Stimulated activated CD4-positive, alpha-beta T cell treated with anti-CD3 and anti-CD28 coated beads, Interleukin-4, amount 100 ng/mL, for 48 hours (primary cell): Measurements from ENCODE around the gene CBLC.

Experiments used
- DNase-seq, 2 donors: peaks; one replicate each; pipeline ENCODE4 v3.0.0-alpha.2; 2020; ENCODE audit warnings: low read depth in 2 of 2

Gene CBLC

DNA sequence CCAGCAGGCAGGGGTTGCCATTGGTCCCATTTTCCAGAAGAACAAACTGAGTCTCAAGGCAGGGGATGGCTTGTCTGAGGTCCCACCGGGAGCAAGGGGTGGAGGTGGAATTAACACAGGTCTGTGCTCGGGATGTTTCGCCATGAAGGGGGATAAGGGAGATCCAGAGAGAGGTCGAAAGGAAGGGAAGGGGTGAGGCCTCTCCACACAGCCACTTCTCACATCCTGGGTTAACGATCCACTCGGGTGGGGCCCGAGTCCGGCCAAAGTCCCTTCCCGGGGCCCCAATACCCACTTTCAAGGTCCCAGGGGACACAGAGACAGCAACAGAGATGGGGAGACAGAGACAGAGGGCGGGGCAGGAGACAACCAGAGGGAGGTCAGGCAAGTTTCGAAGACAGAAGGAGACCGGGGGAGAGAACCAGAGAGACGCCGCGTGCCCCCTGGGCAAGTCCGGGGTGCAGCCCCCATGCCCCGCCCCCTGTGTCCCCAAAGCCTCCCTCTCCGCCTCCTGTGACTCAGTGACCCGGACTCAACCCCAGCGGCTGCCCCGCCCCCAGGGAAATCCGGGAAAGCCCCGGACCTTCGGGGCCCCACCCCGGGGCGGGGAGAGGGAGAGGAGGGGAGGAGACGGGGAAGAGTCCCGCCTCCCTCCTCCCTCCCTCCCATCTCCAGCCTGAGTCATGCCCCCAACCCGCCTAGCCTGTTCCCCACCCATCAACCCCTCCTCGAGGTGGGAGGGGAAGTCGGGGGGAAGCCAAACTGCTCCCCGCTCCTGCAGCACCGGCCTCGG is 30.5 kb upstream of the CBLC start:
- DNase-seq, result peak; percentile 88 to 90

DNA sequence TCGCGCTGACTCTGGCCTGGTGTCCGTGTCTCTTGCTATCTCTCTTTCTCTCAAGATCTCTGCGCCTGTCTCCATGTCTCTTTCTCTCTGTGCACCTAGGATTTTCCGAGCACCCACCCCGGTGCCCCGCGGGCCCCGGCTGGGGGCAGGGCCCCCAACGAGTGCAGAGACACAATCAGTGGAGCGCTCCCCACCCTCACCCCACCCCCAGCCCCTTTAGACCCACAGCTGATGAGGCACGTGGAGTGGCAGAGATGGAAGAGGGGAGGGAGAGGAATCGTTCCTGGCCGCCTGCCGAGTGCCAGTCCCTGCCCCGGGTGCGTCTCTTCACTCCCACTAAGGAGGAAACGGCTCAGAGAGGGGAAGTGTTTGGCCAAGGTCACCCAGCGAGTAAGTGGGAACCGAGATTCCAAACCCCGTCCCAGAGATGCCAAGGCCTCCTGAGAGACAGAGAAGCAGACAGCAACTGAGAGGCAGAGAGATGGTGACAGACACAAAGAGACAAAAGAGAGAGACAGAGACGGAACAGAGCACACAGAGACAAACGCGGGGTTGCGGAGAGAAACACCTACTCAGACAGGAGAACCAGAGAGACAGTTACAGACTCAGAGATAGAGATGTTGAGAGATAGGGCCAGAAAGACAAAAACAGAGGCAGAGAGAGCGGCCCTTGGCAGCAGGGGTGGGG is 29.8 kb upstream of the CBLC start:
- DNase-seq, result peak in 1 of 2 donors; percentile 36

DNA sequence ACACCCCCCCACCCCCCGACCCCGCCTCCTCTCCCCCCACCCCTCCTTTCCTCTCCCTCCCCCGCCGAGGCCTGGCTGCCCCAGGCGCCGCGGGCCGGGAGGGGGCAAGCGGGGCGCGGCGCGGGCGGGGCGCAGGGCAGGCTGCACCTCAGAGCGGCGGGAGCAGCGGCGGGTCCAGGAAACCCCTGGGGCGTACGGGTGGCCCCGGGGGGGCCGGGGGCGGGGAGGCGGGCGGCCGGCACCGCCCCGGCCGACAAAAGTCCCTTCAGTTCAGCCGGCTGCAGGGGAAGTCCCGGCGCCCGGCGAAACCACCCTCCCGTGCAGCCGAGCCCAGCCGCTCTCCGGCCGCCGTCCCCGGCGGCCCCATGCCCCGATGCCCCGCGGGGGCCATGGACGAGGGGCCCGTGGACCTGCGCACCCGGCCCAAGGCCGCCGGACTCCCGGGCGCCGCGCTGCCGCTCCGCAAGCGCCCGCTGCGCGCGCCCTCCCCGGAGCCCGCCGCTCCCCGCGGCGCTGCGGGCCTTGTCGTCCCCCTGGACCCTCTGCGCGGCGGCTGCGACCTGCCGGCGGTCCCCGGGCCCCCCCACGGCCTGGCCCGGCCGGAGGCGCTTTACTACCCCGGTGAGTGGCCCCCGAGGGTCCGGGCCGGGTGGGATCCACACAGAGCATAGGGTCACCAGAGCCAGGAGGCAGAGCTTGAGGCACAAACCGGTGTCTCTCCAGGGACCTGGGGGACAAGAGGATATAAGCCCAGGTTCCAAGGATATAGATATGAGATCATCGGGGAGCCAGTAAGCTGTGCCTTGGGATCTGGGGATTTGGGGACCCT is 29.1 kb upstream of the CBLC start, which contains the start of gene BCL3:
TSS of gene BCL3 (plus strand) at position 283 of the 829 bp plus-strand sequence. CDS start at position 366, 83 bp downstream.
- peak; percentile 35 to 66 for DNase-seq

DNA sequence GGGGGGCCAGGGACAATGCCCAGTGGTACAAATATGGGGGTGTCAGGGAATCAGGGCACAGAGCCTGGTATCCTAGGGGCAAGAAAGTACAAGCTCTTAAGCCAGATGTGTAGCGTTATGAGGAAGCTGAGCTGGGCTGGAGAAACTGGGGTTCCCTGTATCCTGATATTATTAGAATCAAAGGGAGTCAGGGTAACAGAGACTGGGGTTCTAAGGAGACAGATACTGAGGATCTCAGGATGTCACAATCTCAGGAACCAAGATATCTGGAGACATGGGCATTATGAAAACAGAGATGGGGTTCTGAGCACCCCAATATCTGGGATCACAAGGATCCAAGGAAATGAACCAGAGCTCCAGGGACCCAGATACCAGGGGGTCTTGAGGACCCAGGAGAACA is 28.4 kb upstream of the CBLC start:
- no peak for DNase-seq

DNA sequence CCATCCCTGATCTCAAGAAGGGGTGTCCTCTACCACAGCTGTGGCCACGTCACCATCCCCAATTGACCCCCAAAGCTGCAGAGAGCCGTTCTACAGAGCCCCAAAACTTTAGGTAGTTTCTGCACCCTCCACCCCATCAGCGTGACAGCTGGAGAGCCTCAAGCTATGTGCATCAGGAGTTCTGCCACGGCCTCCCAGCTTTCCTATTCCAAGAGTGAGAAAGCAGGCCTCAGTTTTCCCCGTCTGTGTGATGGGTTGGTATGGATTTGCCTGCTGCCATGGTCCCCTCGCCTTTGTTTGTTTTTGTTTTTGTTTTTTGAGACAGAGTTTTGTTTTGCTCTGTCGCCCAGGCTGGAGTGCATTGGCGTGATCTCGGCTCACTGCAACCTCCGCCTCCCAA is 27.7 kb upstream of the CBLC start:
- DNase-seq, result no peak

DNA sequence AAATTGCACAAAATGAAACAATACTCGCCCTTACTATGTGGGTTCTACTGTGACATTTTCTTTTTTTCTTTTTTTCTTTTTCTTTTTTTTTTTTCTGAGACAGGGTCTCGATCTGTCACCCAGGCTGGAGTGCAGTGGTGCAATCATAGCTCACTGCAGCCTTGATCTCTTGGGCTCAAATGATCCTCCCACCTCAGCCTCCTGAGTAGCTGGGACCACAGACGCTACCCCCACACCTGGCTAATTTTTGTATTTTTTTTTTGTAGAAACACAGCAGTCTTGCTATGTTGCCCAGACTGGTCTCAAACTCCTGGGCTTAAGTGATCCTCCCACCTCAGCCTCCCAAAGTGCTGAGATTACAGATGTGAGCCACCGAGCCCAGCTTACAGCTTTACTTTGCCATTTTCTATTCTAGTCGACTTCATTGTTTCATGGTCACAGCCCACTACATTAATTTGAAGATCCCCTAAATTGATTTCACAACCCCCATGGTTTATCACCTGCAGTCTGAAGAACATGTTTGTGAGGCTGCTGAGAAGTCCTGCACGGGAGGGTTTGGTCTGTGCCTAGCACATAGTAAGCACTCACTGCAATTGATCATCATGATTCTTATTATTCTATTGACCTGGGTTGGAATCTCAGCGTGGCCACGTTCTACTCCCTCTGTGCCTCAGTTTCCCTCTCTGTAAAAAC is 25.4 kb upstream of the CBLC start:
- no peak for DNase-seq

DNA sequence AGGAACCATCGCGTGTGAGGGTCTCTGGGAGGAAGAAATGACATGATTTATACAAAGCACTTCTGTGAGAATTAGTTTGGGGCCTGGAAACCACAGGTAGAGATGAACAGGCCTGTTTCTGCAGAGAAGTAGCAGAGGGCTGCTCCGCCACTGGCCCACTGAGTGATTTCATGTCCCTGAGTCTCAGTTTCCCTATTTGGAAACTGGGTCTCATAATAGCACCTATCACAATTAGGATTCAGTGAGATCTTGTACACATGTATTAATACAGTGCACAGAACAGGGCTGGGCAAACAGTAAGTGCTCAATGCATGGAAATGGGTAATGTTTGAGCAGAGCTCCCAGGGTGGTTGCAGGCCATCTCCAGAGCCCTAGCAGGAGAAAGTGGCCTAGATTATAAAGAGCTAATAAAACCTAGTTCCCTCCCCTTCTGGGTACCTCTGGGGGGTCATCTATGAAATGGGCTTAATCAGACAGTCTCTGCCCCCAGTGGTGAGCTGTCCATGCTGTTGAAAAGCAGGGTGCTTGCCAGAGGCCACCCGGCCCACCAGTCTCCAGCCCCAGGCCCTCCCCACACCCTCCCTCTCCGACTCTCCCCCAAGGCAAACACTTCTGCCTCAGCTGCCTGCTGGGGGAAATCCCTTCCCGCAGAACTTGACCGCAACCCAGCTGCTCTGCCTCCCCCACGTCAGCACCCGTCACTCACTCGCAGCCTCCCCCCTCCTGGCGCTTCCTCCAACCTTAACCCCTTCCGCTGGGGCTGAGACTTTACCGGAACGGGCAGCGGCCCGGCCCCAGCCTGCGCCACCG is 24.7 kb upstream of the CBLC start:
- DNase-seq, result peak; percentile 89 to 95

DNA sequence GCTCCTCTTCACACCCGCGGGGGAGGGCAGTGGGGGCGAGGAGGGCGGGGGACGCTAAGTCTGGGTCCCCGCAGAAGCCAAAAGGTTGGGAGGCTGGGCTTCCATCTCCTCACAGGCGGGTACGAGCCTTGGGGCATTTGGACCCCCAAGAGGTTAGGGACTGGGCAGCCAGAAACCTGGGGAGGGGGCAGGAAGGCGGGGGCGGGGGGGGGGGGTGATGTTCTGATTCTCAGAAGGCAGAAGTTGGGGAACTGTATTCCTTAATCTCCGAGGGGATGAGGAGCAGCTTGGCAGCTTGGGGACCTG is 24.1 kb upstream of the CBLC start:
- no peak for DNase-seq

DNA sequence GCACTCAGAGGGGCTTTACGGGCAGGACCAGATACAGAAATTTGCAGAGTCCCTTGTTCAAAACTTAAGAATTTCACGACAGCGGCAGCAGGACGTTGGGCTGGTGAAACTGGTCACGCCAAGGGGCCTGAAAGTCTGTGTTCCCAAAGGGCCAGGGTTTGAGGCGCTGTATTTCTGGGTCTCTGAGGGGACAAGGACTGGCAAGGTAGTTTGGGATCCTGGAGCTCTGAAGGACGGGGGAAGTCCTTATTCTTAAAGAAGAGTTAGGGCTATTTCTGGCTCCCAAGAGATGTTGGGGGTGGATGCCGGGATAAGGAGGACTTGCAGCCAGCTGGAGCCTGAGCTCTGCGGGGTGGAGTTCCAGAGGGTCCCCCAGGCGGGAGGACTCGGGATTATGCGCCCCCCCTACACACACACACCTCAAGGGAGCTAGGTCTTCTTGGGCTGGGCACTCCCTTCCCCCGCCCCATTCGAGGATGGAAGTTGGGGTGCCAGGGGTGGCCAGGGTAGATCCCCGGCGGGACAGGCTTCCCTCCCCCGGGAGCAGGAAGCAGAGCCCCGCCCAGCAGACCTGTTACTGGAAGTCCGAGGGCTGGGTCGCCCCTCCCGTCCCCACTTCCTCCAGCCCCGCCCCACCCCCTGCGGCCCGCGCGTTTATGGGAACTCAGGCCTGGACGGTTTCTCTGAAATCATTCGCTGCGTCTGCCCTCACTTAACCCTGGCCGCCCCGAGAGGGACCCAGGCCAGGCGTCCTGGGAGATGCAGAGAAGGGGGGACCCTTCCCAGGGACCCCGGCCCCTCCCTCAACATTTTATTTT is 23.5 kb upstream of the CBLC start:
- DNase-seq, result peak; percentile 76 to 88

DNA sequence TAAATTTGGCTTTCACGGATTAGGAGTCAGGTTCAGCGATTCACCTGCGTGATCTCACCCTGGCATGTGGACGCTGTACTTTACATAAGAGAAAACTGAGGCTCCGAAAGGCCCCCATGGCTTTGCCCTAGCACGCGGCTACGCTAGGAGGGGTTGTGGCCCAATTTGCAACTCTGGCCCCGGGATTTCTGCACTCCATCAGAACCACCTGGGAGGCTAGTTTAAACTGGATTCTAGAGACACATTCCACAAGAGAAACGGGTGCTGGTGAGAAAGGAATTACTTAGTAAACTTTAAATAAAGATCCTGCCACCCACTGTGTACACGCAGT is 23.0 kb upstream of the CBLC start:
- no peak for DNase-seq

DNA sequence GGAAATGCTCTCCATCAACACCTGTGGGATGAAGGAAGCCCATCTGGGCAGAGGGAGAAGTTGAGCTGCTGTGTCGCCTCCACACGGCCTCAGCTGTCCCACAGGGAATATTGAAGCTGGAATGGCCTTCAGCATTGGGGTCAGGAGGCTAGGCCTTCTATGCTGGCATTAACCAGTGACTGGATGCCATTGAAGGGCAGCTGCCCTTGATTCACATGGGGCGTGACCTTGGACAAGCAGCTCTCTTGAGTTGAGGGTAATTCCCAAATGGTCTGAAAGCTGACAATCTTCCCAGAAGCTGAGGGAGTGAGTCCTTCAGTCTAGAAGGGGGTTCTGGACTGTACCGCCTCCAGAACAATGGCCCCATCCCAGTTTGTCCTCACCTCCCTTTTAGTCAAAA is 22.5 kb upstream of the CBLC start:
- DNase-seq, result no peak

DNA sequence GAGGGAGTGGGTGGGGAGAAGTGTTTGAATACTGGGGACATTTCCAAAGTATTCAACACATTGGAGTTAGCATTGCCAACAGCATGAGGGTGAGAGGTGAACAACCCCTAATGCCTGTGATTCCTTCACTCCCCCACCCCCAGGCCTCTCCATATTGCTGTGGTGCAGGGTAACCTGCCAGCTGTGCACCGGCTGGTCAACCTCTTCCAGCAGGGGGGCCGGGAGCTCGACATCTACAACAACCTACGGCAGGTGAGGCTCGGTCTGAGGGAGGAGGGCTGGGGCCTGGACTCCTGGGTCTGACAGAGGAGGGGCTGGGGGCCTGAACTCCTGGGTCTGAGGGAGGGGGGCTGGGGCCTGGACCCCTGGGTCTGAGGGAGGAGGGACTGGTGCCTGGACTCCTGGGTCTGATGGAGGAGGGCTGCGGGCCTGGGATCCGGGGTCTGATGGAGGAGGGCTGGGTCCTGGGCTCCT is 21.6 kb upstream of the CBLC start:
- no peak for DNase-seq

DNA sequence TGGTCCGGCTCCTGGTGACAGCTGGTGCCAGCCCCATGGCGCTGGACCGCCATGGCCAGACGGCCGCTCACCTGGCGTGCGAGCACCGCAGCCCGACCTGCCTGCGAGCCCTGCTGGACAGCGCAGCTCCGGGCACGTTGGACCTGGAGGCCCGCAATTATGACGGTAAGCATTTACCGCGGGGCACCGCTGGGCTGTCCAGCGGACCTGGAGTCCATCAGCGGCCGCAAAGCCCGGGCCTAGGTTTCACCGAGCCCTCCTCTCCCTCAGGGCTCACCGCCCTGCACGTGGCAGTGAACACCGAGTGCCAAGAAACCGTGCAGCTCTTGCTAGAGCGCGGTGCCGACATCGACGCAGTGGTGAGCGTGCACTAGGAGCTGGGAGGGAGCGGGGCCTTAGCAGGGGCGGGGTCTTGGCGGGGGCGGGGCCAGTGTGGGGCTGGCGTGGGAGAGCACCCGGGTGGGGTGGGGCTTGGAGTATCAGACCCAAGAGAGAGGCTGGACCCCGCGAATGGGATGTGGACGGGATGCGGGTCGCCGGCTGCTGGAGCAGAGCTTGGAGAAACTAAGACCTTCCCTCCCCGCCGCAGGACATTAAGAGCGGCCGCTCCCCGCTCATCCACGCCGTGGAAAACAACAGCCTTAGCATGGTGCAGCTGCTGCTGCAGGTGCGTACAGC is 20.5 kb upstream of the CBLC start:
- no peak for DNase-seq

DNA sequence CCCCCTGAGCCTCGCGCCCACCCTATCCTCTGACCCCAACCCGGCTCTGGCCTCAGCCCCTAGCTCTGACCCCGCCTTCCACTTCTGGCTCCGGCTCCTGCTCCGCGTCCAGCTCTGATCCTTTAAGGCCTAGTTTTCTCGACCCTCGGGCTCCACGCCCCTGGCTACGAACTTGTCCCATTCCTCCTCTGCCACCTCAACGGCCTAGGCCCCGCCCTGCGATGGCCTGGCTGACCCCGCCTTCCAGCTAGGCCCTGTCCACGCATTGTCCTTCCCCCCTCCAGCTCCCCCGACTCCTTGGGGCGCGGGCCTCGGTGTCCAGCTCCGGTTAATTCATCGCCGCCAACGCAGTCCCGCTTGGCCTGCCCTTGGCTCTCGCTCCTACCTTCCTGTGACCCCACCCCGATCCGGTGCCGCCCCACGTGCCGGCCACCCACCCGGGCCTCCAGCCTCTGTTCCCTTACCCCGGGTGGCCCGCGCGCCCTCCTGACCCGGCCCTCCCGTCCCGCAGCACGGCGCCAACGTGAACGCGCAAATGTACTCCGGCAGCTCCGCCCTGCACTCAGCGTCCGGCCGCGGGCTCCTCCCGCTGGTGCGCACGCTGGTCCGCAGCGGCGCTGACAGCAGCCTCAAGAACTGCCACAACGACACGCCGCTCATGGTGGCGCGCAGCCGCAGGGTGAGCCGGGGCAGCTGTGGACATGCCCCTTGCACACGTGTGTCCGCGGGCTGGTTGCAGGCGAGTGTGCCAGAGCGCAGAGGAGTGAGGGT is 19.8 kb upstream of the CBLC start:
- DNase-seq, result no peak

DNA sequence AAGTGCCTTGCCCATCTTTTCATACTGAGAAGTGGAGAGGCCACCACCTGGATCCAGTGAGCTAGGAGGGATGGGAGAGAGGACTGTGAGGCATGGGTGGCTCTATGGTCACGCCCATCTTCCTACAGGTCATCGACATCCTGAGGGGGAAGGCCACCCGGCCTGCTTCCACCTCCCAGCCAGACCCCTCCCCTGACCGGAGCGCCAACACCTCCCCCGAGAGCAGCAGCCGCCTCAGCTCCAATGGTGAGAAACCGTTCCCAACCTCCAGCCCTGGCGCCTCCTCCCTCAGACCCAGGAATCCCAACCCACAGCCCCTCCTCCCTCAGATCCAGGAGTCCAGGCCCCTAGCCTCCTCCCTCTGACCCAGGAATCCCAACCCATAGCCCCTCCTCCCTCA is 19.1 kb upstream of the CBLC start:
- no peak for DNase-seq

DNA sequence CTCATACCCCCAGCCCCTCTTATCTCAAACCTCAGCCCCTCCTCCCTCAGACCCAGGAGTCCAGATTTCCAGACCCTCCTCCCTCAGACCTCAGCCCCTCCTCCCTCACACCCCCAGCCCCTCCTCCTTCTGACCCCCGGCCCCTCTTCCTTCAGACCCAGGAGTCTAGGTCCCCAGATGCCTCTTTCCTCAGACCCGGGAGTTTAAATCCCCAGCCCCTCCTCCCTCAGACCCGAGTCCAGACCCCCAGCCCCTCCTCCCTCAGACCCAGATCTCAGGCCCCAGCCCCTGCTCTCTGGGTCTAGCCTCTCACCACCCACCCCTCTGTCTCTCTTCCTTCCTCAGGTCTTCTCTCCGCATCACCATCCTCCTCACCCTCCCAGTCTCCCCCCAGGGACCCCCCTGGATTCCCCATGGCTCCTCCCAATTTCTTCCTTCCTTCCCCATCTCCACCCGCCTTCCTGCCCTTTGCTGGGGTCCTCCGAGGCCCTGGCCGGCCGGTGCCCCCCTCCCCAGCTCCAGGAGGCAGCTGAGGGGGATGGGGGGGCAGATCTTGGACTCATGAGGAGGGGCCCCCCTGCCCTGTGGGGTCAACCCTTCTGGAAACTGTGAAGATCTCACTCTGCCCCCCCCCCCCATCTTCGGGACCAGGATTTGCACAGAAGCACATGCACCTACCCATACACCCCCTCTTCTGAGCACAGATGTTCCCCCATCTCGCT is 18.4 kb upstream of the CBLC start:
- DNase-seq, result no peak

DNA sequence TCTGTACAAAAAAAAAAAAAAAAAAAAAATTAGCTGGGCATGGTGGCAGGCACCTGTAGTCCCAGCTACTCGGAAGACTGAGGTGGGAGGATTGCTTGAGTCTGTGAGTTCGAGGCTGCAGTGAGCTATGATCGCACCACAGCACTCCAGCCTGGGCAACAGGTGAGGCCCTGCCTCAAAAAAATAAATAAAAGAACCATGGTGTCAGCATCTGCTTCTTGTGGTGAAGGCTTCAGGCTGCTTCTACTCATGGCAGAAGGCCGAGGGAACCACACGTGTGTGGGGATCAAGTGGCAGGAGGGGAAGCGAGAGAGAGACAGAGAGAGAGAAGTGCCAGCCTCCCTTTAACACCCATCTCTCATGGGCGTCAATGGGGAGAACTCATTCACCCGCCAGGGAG is 15.7 kb upstream of the CBLC start:
- DNase-seq, result no peak
